DMS53 treated with DMSO at 0.1 percent for 48 hours (cell line): ENCODE measurements around the gene KSR1.
"Not testable (repeated sequence)": the region's sequence is repeated elsewhere in the genome, so short reads cannot be mapped to it uniquely, and the experiment has no call there.

Experiments
- DNase-seq: peaks from one replicate; lab custom pipeline; 2025; ENCODE audit not compliant: unreplicated experiment; lab: John Stamatoyannopoulos, UW

KSR1 gene

GRCh38 chr17:27651411-27652345 is 195.4 kb downstream of the KSR1 start:
- DNase-seq = peak; percentile 37

- not testable (repeated sequence) for DNase-seq
Observed at GRCh38 chr17:27653449-27653971, 197.3 kb downstream of the KSR1 start.

DNA sequence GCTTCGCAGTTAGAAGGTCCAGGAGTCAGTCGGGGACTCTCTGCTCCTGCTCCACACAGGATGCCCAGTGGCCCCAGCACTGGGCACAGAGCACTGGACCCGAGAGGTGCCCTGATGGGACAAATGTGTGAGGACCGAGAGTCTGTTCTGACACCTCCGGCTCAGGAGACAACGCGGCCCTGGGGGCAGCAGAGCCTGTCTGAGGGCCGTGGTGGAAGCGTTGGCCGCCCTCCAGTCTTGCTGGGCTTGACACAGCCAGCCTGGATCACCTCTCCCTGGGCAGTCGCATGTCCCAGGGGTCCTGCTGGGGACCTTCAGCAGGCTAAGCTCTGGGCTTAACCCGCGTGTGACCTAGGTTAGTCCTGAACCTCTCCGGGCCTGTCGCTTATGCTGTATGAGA is 197.9 kb downstream of the KSR1 start:
- DNase-seq = no peak

DNA sequence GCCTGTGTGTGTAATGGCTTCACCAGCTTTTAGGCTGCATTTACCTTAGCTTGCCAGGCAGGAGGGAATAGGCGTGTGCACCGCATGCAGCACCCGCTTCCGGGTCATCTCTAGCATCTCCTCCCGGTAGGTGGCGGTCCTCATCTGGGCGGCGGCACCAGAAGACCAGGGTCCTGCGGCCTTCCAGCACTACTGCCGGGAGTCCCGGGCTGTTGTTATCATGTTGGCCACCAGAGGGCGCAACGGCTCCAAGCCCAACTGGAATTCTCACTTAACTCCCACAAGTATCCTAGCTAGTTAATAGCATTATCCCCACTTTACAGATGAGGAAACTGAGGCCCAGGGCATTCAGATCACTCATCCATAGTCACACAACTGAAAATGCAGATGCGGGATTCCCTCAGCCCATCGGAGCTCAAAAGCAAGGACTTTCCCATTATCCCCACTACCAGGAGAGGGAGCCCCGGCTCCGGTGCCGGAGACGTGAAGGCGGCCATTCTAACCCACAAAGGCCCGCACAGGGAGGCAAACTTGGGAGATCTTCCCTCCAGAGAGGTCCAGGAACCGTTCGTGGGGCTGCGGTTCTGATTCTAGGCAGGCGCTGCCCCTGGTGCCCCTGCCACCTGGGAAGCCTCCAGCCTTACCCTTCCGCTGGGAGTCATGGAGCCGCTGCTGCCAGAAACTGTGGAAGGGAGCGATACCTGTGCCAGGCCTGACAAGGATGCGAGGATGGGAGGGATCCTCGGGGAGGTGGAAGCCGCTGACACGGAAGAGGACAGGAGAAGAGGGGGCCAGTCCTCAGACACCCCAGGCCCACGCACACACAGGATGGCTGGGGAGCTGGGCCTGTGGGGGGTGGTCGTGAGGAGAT is 198.6 kb downstream of the KSR1 start:
- peak; percentile 95 for DNase-seq

DNA sequence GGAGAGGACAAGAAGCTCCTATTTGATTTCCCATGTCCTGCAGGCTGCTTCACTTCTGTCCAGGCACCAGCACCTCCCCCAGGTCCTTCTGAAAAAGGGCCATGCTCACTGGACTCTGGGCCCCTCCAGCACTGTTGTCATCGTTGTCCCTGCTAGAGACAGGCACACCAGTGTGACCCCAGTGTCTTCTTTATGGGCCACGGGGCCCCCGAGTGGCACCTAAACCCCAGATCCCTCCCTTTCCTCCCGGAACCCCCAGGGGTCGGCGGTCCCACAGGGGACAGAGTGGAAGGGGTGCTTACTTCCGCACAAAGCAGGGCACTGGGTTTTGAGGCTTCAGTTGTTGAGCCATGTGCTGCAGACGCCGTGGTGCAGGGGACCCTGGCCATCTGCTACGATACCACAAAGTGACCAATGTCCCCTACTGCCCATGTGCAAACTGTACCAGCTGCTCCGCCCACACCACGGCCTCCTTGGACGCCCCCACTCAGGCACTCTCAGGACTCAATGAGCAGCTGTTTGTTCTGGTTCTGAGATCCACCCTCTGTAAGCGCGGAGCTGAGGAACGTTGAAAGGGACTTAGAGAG is 199.4 kb downstream of the KSR1 start:
- DNase-seq = not testable (repeated sequence)

DNA sequence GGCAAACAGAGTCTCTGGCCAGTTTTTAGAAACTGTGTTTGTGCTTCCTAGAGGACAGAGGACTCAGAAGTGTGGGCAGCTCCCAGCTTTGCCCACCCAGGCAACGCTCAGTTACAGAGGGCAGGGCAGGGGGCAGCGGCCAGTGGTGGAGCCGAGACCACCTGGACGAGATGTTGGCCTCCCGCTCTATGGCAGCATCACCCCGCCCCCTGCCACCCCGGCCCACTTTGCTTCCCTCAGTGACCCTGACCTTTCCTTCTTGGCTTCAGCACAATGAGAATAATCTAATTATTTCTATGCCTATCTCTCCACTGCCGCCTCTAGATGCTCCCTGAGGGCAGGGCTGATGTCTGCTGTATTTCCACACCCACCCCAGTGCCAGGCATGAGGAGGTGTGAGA is 200.4 kb downstream of the KSR1 start:
- not testable (repeated sequence) for DNase-seq

- DNase-seq = no peak
Observed at GRCh38 chr17:27657620-27658019, 201.4 kb downstream of the KSR1 start.

DNA sequence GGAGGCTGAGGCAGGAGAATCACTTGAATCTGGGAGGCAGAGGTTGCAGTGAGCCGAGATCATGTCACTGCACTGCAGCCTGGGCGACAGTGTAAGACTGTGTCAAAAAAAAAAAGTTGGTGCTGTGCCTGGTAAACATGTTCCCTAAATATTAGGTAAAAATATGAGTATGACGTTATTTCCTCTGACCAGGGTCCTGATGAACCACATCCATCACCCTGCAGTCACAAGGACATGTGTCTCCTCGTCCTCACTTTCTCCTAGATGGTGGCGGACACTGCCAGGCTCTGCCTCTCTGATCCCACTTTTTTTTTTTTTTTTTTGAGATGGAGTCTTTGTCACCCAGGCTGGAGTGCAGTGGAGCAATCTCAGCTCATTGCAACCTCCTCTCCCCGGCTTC is 203.4 kb downstream of the KSR1 start:
- DNase-seq = no peak

DNA sequence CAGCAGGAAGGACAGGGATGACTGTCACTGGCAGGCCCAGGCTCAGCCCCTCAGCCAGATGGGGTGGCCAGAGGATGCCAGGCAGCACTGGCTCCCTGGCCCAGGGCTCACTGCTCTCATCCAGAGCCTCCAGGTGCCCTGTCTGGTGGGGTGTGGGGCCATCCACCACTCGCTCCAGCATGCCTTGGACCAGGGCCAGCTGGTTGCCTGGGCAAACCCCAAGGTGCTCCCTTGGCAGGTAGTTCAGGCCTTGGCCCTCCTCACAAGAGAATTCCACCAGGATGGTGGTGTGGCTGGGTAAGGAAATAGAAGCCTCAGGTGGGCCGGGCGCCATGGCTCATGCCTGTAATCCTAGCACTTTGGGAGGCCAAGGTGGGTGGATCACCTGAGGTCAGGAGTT is 204.2 kb downstream of the KSR1 start:
- DNase-seq = no peak

DNA sequence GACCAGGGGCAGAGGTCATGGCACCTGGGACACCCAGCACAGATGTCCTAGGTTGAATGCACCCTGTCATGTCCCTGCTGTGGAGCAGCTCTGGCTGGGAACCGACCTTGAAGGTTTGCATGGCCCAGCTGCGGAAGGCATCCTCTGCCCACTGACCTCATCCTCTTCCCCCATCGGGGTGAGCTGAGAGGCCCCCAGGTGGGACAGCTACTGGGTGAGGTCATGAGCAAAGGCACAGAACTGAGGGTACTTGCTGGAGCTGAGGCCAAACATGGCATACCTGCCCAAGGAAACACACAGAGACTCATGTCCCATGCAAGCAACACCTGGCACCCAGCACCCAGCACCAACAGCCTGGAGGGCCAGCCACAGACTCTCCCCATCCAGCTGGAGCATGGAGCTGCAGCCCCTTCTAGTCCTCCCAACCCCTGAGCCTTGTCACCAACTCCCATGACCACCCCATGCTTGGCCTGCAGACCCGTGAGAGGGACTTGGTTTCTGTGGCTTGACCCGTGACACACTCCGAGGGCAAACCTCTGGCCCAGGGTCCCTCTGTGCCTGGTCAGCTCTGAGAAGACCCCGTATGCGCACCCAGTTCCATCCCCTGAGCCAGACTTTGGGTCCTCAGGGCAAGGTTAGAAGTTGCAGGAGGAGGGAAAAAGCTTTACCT is 207.8 kb downstream of the KSR1 start:
- no peak for DNase-seq

GRCh38 chr17:27664606-27664965 is 208.3 kb downstream of the KSR1 start:
- no peak for DNase-seq

GRCh38 chr17:27665549-27665948 is 209.3 kb downstream of the KSR1 start:
- no peak for DNase-seq

GRCh38 chr17:27666270-27666669 is 210.0 kb downstream of the KSR1 start:
- not testable (repeated sequence) for DNase-seq

DNA sequence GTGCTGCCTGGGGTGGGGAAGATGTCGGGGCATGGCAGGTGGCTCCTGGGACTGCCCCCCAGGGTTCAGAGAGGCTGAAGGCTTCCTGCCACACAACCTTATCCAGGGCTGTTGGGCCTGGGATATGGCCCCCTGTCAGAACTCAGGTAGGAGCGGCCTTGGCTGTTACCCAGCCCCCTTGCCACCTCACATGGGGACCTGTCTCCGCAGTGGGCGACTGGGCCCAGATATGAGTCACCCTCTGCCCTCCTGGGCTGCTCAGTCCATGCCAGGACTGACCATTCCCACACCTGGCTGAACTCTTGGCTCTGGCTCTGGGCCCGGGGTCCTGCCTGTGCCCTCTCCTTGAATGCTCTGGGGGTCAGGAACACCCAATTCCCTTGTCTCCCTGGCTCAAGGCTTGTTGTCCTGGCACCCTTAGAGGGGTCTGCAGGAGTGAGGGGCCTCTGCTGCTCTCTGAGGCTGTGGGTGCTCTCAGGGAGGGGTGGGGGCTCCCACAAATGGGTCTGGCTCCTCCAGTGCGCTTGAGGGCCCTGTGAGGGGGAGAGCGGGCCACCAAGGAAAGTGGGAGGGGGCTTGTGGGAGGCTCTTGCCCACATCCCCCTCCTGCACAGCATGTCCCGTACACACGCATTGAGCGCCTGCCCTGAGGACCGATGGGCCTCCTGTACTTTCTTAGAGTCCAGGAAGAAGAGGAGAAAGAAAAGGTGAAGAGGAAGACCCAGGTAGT is 210.7 kb downstream of the KSR1 start:
- DNase-seq = no peak

GRCh38 chr17:27667656-27668487 is 211.6 kb downstream of the KSR1 start:
- DNase-seq = no peak

GRCh38 chr17:27668488-27668823 is 212.2 kb downstream of the KSR1 start:
- no peak for DNase-seq

DNA sequence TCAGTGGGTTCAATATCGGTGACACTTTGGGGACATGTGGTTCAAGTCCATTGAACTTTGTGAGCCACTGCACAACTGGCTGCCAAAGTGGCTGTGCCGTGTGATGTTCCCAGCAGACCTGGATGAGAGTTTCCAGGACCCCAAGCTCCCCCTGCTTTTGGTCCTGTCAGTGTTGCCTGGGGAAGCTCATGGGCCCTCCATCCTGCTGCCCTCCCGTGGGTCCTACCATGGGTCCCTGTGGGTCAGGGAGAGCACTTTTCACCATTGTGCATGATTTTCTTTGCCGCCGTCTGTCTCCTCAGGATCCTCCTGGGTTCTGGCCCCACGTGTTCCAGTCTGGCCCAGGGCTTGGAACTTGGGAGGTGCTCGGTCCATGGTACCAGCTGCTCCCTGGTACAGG is 212.9 kb downstream of the KSR1 start:
- DNase-seq = no peak

DNA sequence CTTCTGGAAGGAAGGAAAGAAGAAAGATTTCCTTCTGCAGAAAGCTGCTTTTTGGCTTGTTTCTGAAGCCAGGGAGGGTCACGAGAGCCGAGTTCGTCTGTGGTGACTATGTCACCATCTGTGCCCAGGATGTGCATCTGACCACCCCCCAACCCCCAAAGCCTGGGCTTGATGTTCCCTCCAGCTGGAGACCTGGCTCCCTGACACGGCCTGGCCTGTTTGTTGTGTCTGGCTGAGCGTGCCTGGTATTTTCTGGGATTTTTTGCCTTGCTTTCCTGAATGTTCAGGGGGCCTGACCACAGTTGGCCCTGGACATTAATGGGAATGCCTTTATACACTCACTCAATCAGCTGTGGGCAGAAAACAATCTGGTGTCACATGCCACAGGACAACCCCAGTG is 213.6 kb downstream of the KSR1 start:
- no peak for DNase-seq

- no peak for DNase-seq
Observed at GRCh38 chr17:27670791-27671590, 214.7 kb downstream of the KSR1 start.
